HCT116 (cell line): ENCODE measurements around the gene CKM. TPM values are rescaled to one million over a fixed set of nuclear protein-coding genes. Genes with fewer than 3 reads are reported as not detected.

Experiments used
- ATAC-seq: fragments of 200-7000 bp; cut with Tn5 transposase; 2 replicates; pipeline ENCODE4 v1.9.1; 2020; ENCODE audit warnings: mild to moderate bottlenecking, moderate library complexity
- BruUV-seq: library from RNA; stranded (reverse); fragments of 400-500 nt; replicated peaks from 2 replicates; lab custom pipeline; 2021; lab: Mats Ljungman, UMichigan
- CTCF ChIA-PET: fragments of 300-600 bp; sonication (Branson Sonifier 250); formaldehyde crosslinking; loops from one replicate; lab custom pipeline; 2021; ENCODE audit warnings: antibody characterized with exemption; lab: Charles Lee
- POLR2A ChIA-PET: fragments of 300-600, 350-600 bp; sonication (Branson Sonifier 250); formaldehyde crosslinking; loops from one replicate; lab custom pipeline; 2021; ENCODE audit warnings: antibody characterized with exemption; lab: Charles Lee
- RAD21 ChIA-PET, 2 experiments: fragments of 300-600 bp; sonication (Branson Sonifier 250); formaldehyde crosslinking; loops; one replicate each; lab custom pipeline; 2023; ENCODE audit warnings: low total read pairs in 2 of 2; ENCODE audit not compliant: uncharacterized antibody in 2 of 2, unreplicated experiment in 2 of 2, low non-redundant PET in 1 of 2; lab: Charles Lee
- DNase-seq: peaks from one replicate; pipeline ENCODE4 v3.0.0-alpha.2; 2010; ENCODE audit warnings: low read depth, low spot score
- H2AFZ ChIP-seq: fragments of 200-600 bp; shearing (Covaris generic), sonication (generic); 2 replicates; pipeline ENCODE4 v1.6.1; 2017; ENCODE audit warnings: low read depth, mixed run types, mixed read lengths, antibody characterized with exemption, low read length; ENCODE audit not compliant: poor library complexity, severe bottlenecking
- H3K27ac ChIP-seq: 2 replicates; pipeline ENCODE4 v1.5.1; 2012; ENCODE audit warnings: low read depth, low read length
- H3K27me3 ChIP-seq: fragments of 200-600 bp; sonication (generic); 2 replicates; pipeline ENCODE4 v1.6.1; 2016; ENCODE audit warnings: mixed run types, low read length, mixed read lengths; ENCODE audit not compliant: insufficient read depth
- H3K36me3 ChIP-seq, 2 experiments: fragments of 200-500 bp in 1 of 2; fragments of 200-600 bp in 1 of 2; sonication (Bioruptor generic) in 1 of 2; sonication (generic) in 1 of 2; 2 replicates each; pipeline versions ENCODE4 v1.5.1 to v1.6.1; 2014 to 2016; ENCODE audit warnings: low read length in 2 of 2, inconsistent platforms in 1 of 2, mixed read lengths in 1 of 2, mixed run types in 1 of 2; ENCODE audit not compliant: insufficient read depth in 2 of 2, control insufficient read depth in 1 of 2
- H3K4me1 ChIP-seq, 2 experiments: fragments of 200-600 bp in 1 of 2; sonication (generic) in 1 of 2; 2 replicates each; pipeline versions ENCODE4 v1.5.1 to v1.6.1; 2012 to 2017; ENCODE audit warnings: low read length in 2 of 2, inconsistent platforms in 1 of 2, mild to moderate bottlenecking in 1 of 2, mixed read lengths in 1 of 2, mixed run types in 1 of 2, moderate library complexity in 1 of 2; ENCODE audit not compliant: insufficient read depth in 2 of 2, control insufficient read depth in 1 of 2
- H3K4me2 ChIP-seq: fragments of 200-600 bp; sonication (generic); 2 replicates; pipeline ENCODE4 v1.6.1; 2017; ENCODE audit warnings: mixed run types, low read length, mixed read lengths
- H3K4me3 ChIP-seq, 2 experiments: fragments of 200-600 bp in 1 of 2; sonication (generic) in 1 of 2; replicated peaks in 1 of 2; 2 replicates each; pipeline ENCODE4 v1.5.1; 2011 to 2016; ENCODE audit warnings: low read length in 2 of 2, control low read depth in 1 of 2, low read depth in 1 of 2, mild to moderate bottlenecking in 1 of 2, mixed read lengths in 1 of 2, mixed run types in 1 of 2
- H3K79me2 ChIP-seq: fragments of 200-600 bp; sonication (generic); 2 replicates; pipeline ENCODE4 v1.6.1; 2017; ENCODE audit warnings: mild to moderate bottlenecking, mixed run types, low read length, moderate library complexity, mixed read lengths; ENCODE audit not compliant: insufficient read depth
- H3K9ac ChIP-seq: fragments of 200-600 bp; sonication (generic); 2 replicates; pipeline ENCODE4 v1.6.1; 2016; ENCODE audit warnings: low read length, mixed read lengths
- H3K9me2 ChIP-seq: fragments of 200-600 bp; sonication (generic), shearing (Covaris generic); 2 replicates; pipeline ENCODE4 v1.6.1; 2017; ENCODE audit warnings: mixed run types, mild to moderate bottlenecking, moderate library complexity; ENCODE audit not compliant: insufficient read depth
- H3K9me3 ChIP-seq, 2 experiments: fragments of 200-500 bp in 1 of 2; fragments of 200-600 bp in 1 of 2; sonication (Bioruptor generic) in 1 of 2; sonication (generic) in 1 of 2; 2 replicates each; pipeline ENCODE4 v1.6.1; 2014 to 2017; ENCODE audit warnings: low read length in 2 of 2, mixed read lengths in 2 of 2, inconsistent platforms in 1 of 2, low read depth in 1 of 2, mild to moderate bottlenecking in 1 of 2, mixed run types in 1 of 2, moderate library complexity in 1 of 2; ENCODE audit not compliant: control insufficient read depth in 1 of 2, insufficient read depth in 1 of 2
- H4K20me1 ChIP-seq: fragments of 200-600 bp; sonication (generic), shearing (Covaris generic); 2 replicates; pipeline ENCODE4 v1.6.1; 2017; ENCODE audit warnings: mixed run types, mild to moderate bottlenecking, moderate library complexity; ENCODE audit not compliant: insufficient read depth
- ATF3 ChIP-seq: IDR thresholded peaks from 2 replicates; pipeline ENCODE4 v1.6.1; 2012
- CBX3 ChIP-seq: IDR thresholded peaks from 2 replicates; pipeline ENCODE4 v1.6.1; 2012; ENCODE audit warnings: low read depth
- EGR1 ChIP-seq: IDR thresholded peaks from 2 replicates; pipeline ENCODE4 v1.6.1; 2012; ENCODE audit warnings: low read depth
- ELF1 ChIP-seq: IDR thresholded peaks from 2 replicates; pipeline ENCODE4 v1.6.1; 2012; ENCODE audit warnings: low read depth, borderline replicate concordance
- EZH2phosphoT487 ChIP-seq: fragments of 200-600 bp; IDR thresholded peaks from 2 replicates; pipeline ENCODE4 v1.6.1; 2018; ENCODE audit warnings: antibody characterized with exemption, borderline replicate concordance
- FOSL1 ChIP-seq: IDR thresholded peaks from 2 replicates; pipeline ENCODE4 v1.6.1; 2012; ENCODE audit warnings: low read depth
- JUND ChIP-seq: IDR thresholded peaks from 2 replicates; pipeline ENCODE4 v1.6.1; 2012
- POLR2A ChIP-seq: IDR thresholded peaks from 2 replicates; pipeline ENCODE4 v1.7.0; 2011; ENCODE audit warnings: borderline replicate concordance; ENCODE audit not compliant: insufficient read depth, insufficient read length; ENCODE audit errors: extremely low read depth
- POLR2AphosphoS5 ChIP-seq: IDR thresholded peaks from 2 replicates; pipeline ENCODE4 v1.6.1; 2011; ENCODE audit warnings: mild to moderate bottlenecking, low read depth, low read length, moderate library complexity
- RAD21 ChIP-seq: IDR thresholded peaks from 2 replicates; pipeline ENCODE4 v1.6.1; 2012; ENCODE audit warnings: low read depth, mild to moderate bottlenecking
- SIN3A ChIP-seq: IDR thresholded peaks from 2 replicates; pipeline ENCODE4 v1.6.1; 2012; ENCODE audit warnings: low read depth
- SRF ChIP-seq: IDR thresholded peaks from 2 replicates; pipeline ENCODE4 v1.6.1; 2012; ENCODE audit warnings: low read depth
- TCF7L2 ChIP-seq: IDR thresholded peaks from 2 replicates; pipeline ENCODE4 v1.7.0; 2011; ENCODE audit warnings: borderline replicate concordance, inconsistent platforms; ENCODE audit not compliant: insufficient read depth, insufficient read length; ENCODE audit errors: extremely low read depth
- YY1 ChIP-seq: IDR thresholded peaks from 2 replicates; pipeline ENCODE4 v1.6.1; 2011; ENCODE audit warnings: low read length, low read depth, moderate library complexity, mild to moderate bottlenecking; ENCODE audit not compliant: insufficient replicate concordance; ENCODE audit errors: extremely low read depth
- ZFX ChIP-seq: fragments of 450-650 bp; IDR thresholded peaks from 2 replicates; pipeline ENCODE4 v1.6.1; 2017
- ZNF274 ChIP-seq: fragments of 200-500 bp; sonication (Bioruptor generic); IDR thresholded peaks from 2 replicates; pipeline ENCODE4 v1.6.1; 2014; ENCODE audit warnings: mild to moderate bottlenecking, low read depth, low read length, inconsistent platforms
- intact Hi-C: fragments of 100-400 bp; cut with micrococcal nuclease; formaldehyde crosslinking; loops from 2 replicates; pipeline ENCODE4 v1.10.0; 2022
- total RNA-seq: library from RNA; stranded (reverse); gene quantifications from one replicate; pipeline ENCODE4 v1.2.1, GENCODE V29; 2021; ENCODE audit not compliant: unreplicated experiment
- TF ChIP-seq, protein P1 (sequence below): IDR thresholded peaks from 2 replicates; pipeline ENCODE4 v1.6.1; 2011; ENCODE audit warnings: mild to moderate bottlenecking, low read length, moderate library complexity; ENCODE audit not compliant: insufficient replicate concordance; ENCODE audit errors: extremely low read depth
- TF ChIP-seq, protein P2 (sequence below): IDR thresholded peaks from 2 replicates; pipeline ENCODE4 v1.6.1; 2012
- TF ChIP-seq, protein P3 (sequence below), 3 experiments: fragments of 200-600 bp in 1 of 3; sonication (generic) in 1 of 3; IDR thresholded peaks in 2 of 3; conservative IDR thresholded peaks in 1 of 3; 2 replicates each; pipeline ENCODE4 v1.5.1; 2012 to 2017; ENCODE audit warnings: low read depth in 2 of 3, low read length in 2 of 3, antibody characterized with exemption in 1 of 3, borderline replicate concordance in 1 of 3, control low read depth in 1 of 3, mild to moderate bottlenecking in 1 of 3, mixed read lengths in 1 of 3, mixed run types in 1 of 3, moderate library complexity in 1 of 3; ENCODE audit not compliant: insufficient read depth in 1 of 3
- TF ChIP-seq, protein P4 (sequence below): IDR thresholded peaks from 2 replicates; pipeline ENCODE4 v1.6.1; 2012; ENCODE audit warnings: low read depth

The CKM gene
- total RNA-seq, 1 experiment from 2014 or later = not detected

- Histone ChIP-seq H3K9ac (no peak overlapping the region), H3K36me3 (no peaks in the 10 kb centered on the region), H3K4me2 (no peak overlapping the region), H4K20me1 (no peaks in the 10 kb centered on the region), H3K27ac (no peak overlapping the region), H3K4me3 (no peak overlapping the region), H3K79me2 (no peaks in the 10 kb centered on the region), H3K27me3 (no peaks in the 10 kb centered on the region), H3K9me3 (no peaks in the 10 kb centered on the region), H2AFZ (no peak overlapping the region), H3K4me1 (peaks cover 0 to 13% of the 10 kb centered on the region in 2 experiments; a peak in 2 of 4 replicates), H3K9me2 (no peaks in the 10 kb centered on the region)
- intact Hi-C loops = no loop called here
- ChIA-PET RAD21 (no interaction called here), POLR2A (no interaction called here), CTCF (no interaction called here)
- DNase-seq = no peak
- BruUV-seq = no TSS peak
- TF ChIP-seq EGR1 (no peak), YY1 (no peak), EZH2phosphoT487 (no peak), TCF7L2 (no peak), ATF3 (no peak), ZFX (no peak), JUND (no peak), POLR2AphosphoS5 (no peak), CBX3 (no peak), FOSL1 (no peak), POLR2A (no peak), ELF1 (no peak), SRF (no peak), RAD21 (no peak), SIN3A (no peak), ZNF274 (no peak)
- TF ChIP-seq, protein P1, sequence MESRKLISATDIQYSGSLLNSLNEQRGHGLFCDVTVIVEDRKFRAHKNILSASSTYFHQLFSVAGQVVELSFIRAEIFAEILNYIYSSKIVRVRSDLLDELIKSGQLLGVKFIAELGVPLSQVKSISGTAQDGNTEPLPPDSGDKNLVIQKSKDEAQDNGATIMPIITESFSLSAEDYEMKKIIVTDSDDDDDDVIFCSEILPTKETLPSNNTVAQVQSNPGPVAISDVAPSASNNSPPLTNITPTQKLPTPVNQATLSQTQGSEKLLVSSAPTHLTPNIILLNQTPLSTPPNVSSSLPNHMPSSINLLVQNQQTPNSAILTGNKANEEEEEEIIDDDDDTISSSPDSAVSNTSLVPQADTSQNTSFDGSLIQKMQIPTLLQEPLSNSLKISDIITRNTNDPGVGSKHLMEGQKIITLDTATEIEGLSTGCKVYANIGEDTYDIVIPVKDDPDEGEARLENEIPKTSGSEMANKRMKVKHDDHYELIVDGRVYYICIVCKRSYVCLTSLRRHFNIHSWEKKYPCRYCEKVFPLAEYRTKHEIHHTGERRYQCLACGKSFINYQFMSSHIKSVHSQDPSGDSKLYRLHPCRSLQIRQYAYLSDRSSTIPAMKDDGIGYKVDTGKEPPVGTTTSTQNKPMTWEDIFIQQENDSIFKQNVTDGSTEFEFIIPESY = no peak
- TF ChIP-seq, protein P2, sequence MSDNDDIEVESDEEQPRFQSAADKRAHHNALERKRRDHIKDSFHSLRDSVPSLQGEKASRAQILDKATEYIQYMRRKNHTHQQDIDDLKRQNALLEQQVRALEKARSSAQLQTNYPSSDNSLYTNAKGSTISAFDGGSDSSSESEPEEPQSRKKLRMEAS = no peak
- TF ChIP-seq, protein P3, sequence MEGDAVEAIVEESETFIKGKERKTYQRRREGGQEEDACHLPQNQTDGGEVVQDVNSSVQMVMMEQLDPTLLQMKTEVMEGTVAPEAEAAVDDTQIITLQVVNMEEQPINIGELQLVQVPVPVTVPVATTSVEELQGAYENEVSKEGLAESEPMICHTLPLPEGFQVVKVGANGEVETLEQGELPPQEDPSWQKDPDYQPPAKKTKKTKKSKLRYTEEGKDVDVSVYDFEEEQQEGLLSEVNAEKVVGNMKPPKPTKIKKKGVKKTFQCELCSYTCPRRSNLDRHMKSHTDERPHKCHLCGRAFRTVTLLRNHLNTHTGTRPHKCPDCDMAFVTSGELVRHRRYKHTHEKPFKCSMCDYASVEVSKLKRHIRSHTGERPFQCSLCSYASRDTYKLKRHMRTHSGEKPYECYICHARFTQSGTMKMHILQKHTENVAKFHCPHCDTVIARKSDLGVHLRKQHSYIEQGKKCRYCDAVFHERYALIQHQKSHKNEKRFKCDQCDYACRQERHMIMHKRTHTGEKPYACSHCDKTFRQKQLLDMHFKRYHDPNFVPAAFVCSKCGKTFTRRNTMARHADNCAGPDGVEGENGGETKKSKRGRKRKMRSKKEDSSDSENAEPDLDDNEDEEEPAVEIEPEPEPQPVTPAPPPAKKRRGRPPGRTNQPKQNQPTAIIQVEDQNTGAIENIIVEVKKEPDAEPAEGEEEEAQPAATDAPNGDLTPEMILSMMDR (IDR thresholded peaks at IDR 0.05 in 2 of 3, conservative IDR thresholded peaks at IDR 0.05 in 1 of 3; ENCODE audit: borderline replicate concordance in 1 of 3, insufficient read depth in 1 of 3, low read depth in 2 of 3, low read length in 2 of 3) = no peak
- TF ChIP-seq, protein P4, sequence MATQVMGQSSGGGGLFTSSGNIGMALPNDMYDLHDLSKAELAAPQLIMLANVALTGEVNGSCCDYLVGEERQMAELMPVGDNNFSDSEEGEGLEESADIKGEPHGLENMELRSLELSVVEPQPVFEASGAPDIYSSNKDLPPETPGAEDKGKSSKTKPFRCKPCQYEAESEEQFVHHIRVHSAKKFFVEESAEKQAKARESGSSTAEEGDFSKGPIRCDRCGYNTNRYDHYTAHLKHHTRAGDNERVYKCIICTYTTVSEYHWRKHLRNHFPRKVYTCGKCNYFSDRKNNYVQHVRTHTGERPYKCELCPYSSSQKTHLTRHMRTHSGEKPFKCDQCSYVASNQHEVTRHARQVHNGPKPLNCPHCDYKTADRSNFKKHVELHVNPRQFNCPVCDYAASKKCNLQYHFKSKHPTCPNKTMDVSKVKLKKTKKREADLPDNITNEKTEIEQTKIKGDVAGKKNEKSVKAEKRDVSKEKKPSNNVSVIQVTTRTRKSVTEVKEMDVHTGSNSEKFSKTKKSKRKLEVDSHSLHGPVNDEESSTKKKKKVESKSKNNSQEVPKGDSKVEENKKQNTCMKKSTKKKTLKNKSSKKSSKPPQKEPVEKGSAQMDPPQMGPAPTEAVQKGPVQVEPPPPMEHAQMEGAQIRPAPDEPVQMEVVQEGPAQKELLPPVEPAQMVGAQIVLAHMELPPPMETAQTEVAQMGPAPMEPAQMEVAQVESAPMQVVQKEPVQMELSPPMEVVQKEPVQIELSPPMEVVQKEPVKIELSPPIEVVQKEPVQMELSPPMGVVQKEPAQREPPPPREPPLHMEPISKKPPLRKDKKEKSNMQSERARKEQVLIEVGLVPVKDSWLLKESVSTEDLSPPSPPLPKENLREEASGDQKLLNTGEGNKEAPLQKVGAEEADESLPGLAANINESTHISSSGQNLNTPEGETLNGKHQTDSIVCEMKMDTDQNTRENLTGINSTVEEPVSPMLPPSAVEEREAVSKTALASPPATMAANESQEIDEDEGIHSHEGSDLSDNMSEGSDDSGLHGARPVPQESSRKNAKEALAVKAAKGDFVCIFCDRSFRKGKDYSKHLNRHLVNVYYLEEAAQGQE = no peak
- ATAC-seq = no peak
Observed at GRCh38 chr19:45302416-45302815, 20.3 kb downstream of the CKM start.
